IPS DF 6.9 (cell line): ENCODE results near the gene GARIN3.

Experiments used
- DNase-seq: peaks from one replicate; pipeline ENCODE4 v3.0.0-alpha.2; 2013; ENCODE audit warnings: low read depth, low spot score
- H3K27ac ChIP-seq: one replicate; pipeline ENCODE4 v1.5.1; 2013; ENCODE audit warnings: low read length, control low read depth
- H3K27me3 ChIP-seq: 2 replicates; pipeline ENCODE4 v1.6.1; 2013; ENCODE audit warnings: mild to moderate bottlenecking, low read length; ENCODE audit not compliant: control insufficient read depth, insufficient read depth
- H3K36me3 ChIP-seq: 2 replicates; pipeline ENCODE4 v1.6.1; 2013; ENCODE audit warnings: low read length; ENCODE audit not compliant: control insufficient read depth, insufficient read depth
- H3K4me1 ChIP-seq: 2 replicates; pipeline ENCODE4 v1.6.1; 2013; ENCODE audit warnings: low read length; ENCODE audit not compliant: control insufficient read depth, insufficient read depth
- H3K4me3 ChIP-seq: 2 replicates; pipeline ENCODE4 v1.5.1; 2013; ENCODE audit warnings: mild to moderate bottlenecking, low read length
- H3K9me3 ChIP-seq: 2 replicates; pipeline ENCODE4 v1.6.1; 2013; ENCODE audit warnings: low read length, inconsistent platforms; ENCODE audit not compliant: control insufficient read depth, insufficient read depth
- WGBS: extraction: QIAGEN DNeasy Blood & Tissue Kit; methylation state at CpG from one replicate; pipeline ENCODE4 v1.1.7; 2013; ENCODE audit warnings: mixed read lengths, missing lambda C conversion rate; ENCODE audit not compliant: insufficient read length, insufficient coverage; 5-methylcytosine and 5-hydroxymethylcytosine counted together

GARIN3 gene

GRCh38 chr5:157113002-157113401 is 53.1 kb downstream of the GARIN3 start:
- no CpG with 5 or more reads among the region's 5 CpGs for whole genome bisulfite sequencing
- H3K36me3 ChIP-seq: no peaks in the 10 kb centered on the region
- DNase-seq: no peak
- no peaks in the 10 kb centered on the region for H3K4me1 ChIP-seq
- no peaks in the 10 kb centered on the region for H3K27me3 ChIP-seq
- no peak overlapping the region for H3K27ac ChIP-seq
- H3K4me3 ChIP-seq: no peak overlapping the region
- no peaks in the 10 kb centered on the region for H3K9me3 ChIP-seq
